GM12878 (cell line): ENCODE results near the gene RALGPS1.

Experiments used
- BRCA1 ChIP-seq: IDR thresholded peaks from 2 replicates; pipeline ENCODE4 v1.6.1; 2011; ENCODE audit warnings: low read depth, low read length, improper control_type of control experiment
- EP300 ChIP-seq, 2 experiments: fragments of 150-350 bp in 1 of 2; IDR thresholded peaks; 2 replicates each; pipeline ENCODE4 v1.6.1; 2011 to 2012; ENCODE audit warnings: low read depth in 2 of 2, low read length in 2 of 2, borderline replicate concordance in 1 of 2, improper control_type of control experiment in 1 of 2, inconsistent platforms in 1 of 2; ENCODE audit not compliant: control insufficient read depth in 1 of 2
- EZH2 ChIP-seq: IDR thresholded peaks from 2 replicates; pipeline ENCODE4 v1.6.1; 2012; ENCODE audit warnings: low read depth, mild to moderate bottlenecking, control low read depth, inconsistent platforms, low read length, borderline replicate concordance; ENCODE audit not compliant: control insufficient read depth
- FOXM1 ChIP-seq: IDR thresholded peaks from 2 replicates; pipeline ENCODE4 v1.6.1; 2012; ENCODE audit warnings: low read depth, mild to moderate bottlenecking, inconsistent platforms, low read length, moderate library complexity
- GABPA ChIP-seq: IDR thresholded peaks from 2 replicates; pipeline ENCODE4 v1.6.1; 2014; ENCODE audit warnings: antibody characterized with exemption, low read depth, mild to moderate bottlenecking, inconsistent platforms
- RCOR1 ChIP-seq: conservative IDR thresholded peaks from 2 replicates; pipeline ENCODE4 v1.6.1; 2012; ENCODE audit warnings: low read depth, low read length, improper control_type of control experiment
- TCF12 ChIP-seq: IDR thresholded peaks from 2 replicates; pipeline ENCODE4 v1.6.1; 2011; ENCODE audit warnings: low read depth, mild to moderate bottlenecking, low read length
- TF ChIP-seq, protein P1 (sequence below), 3 experiments: IDR thresholded peaks in 2 of 3; conservative IDR thresholded peaks in 1 of 3; 2 replicates each; pipeline ENCODE4 v1.5.1; 2011; ENCODE audit warnings: low read depth in 3 of 3, low read length in 3 of 3, mild to moderate bottlenecking in 3 of 3, control low read depth in 2 of 3, moderate library complexity in 2 of 3, inconsistent platforms in 1 of 3, mixed read lengths in 1 of 3; ENCODE audit not compliant: control insufficient read depth in 2 of 3, insufficient read depth in 1 of 3; ENCODE audit errors: extremely low read depth in 1 of 3
- TF ChIP-seq, protein P2 (sequence below): IDR thresholded peaks from 2 replicates; pipeline ENCODE4 v1.6.1; 2012; ENCODE audit warnings: low read depth, low read length, improper control_type of control experiment
- TF ChIP-seq, protein P3 (sequence below): IDR thresholded peaks from 2 replicates; pipeline ENCODE4 v1.6.1; 2011; ENCODE audit warnings: low read depth, low read length, improper control_type of control experiment, borderline replicate concordance

DNA sequence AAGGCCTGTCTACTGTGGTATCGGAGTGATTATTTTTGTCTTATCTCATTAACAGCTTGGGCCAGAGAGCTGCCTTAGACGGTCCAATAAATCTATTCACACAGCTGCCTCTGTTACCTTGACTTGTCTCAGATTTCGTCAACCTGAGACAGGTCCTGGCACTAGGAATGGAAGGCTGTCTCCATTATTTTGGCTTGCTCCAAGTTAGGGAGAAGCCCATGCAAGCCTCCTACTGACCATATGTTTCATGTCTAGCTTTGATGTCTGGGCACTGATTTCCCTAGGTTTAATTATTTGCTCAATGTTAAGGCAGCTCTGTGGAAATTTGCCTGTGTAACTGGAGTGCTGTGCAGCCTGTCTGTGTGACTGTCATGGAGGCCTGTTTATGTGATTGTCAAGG is 12.4 kb upstream of the RALGPS1 start:
- TF ChIP-seq GABPA: no peak
- TF ChIP-seq EZH2: no peak
- TF ChIP-seq, protein P1, sequence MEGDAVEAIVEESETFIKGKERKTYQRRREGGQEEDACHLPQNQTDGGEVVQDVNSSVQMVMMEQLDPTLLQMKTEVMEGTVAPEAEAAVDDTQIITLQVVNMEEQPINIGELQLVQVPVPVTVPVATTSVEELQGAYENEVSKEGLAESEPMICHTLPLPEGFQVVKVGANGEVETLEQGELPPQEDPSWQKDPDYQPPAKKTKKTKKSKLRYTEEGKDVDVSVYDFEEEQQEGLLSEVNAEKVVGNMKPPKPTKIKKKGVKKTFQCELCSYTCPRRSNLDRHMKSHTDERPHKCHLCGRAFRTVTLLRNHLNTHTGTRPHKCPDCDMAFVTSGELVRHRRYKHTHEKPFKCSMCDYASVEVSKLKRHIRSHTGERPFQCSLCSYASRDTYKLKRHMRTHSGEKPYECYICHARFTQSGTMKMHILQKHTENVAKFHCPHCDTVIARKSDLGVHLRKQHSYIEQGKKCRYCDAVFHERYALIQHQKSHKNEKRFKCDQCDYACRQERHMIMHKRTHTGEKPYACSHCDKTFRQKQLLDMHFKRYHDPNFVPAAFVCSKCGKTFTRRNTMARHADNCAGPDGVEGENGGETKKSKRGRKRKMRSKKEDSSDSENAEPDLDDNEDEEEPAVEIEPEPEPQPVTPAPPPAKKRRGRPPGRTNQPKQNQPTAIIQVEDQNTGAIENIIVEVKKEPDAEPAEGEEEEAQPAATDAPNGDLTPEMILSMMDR (IDR thresholded peaks at IDR 0.05 in 2 of 3, conservative IDR thresholded peaks at IDR 0.05 in 1 of 3; ENCODE audit: control insufficient read depth in 2 of 3, extremely low read depth in 1 of 3, insufficient read depth in 1 of 3, low read depth in 3 of 3, low read length in 3 of 3): no peak
- no peak for TF ChIP-seq TCF12
- no peak for TF ChIP-seq BRCA1
- no peak for TF ChIP-seq FOXM1
- TF ChIP-seq, protein P2, sequence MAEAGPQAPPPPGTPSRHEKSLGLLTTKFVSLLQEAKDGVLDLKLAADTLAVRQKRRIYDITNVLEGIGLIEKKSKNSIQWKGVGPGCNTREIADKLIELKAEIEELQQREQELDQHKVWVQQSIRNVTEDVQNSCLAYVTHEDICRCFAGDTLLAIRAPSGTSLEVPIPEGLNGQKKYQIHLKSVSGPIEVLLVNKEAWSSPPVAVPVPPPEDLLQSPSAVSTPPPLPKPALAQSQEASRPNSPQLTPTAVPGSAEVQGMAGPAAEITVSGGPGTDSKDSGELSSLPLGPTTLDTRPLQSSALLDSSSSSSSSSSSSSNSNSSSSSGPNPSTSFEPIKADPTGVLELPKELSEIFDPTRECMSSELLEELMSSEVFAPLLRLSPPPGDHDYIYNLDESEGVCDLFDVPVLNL: no peak
- TF ChIP-seq, protein P3, sequence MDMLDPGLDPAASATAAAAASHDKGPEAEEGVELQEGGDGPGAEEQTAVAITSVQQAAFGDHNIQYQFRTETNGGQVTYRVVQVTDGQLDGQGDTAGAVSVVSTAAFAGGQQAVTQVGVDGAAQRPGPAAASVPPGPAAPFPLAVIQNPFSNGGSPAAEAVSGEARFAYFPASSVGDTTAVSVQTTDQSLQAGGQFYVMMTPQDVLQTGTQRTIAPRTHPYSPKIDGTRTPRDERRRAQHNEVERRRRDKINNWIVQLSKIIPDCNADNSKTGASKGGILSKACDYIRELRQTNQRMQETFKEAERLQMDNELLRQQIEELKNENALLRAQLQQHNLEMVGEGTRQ: no peak
- TF ChIP-seq EP300 (IDR thresholded peaks at IDR 0.05; ENCODE audit: borderline replicate concordance in 1 of 2, control insufficient read depth in 1 of 2, low read depth in 2 of 2, low read length in 2 of 2): no peak
- TF ChIP-seq RCOR1: no peak
